Measurements from ENCODE around the gene CHRD. TPM values are rescaled to one million over a fixed set of nuclear protein-coding genes. Genes with fewer than 3 reads are reported as not detected.

CHRD gene
- total and polyA plus RNA-seq, 10 donors, result 5.2 to 26.5 (median 14.9) TPM

GRCh38 chr3:184355261-184356040, 24.4 kb upstream of the CHRD start:
- DNase-seq, result no peak
- Histone ChIP-seq H3K36me3 (peaks cover 0 to 15% (median 0%) of the 10 kb centered on the region in 6 donors), H3K4me3 (no peak overlapping the region), H3K27me3 (replicated peaks in 1 of 7) (no peaks in the 10 kb centered on the region), H3K9me3 (no peaks in the 10 kb centered on the region), H3K27ac (no peak overlapping the region), H3K4me1 (peaks cover 0 to 34% (median 15%) of the 10 kb centered on the region in 6 donors)
- intact Hi-C loops (cut with DNase I; ENCODE audit: low total_unique reads), result no loop called here
- TF ChIP-seq POLR2A (IDR thresholded peaks at IDR 0.05) (no peak), CTCF (IDR thresholded peaks at IDR 0.05 in 8 of 11, conservative IDR thresholded peaks at IDR 0.05 in 3 of 11) (no peak), POLR2AphosphoS5 (IDR thresholded peaks at IDR 0.05) (no peak)
- WGBS, 5 donors, result 88 to 93% (median 89%) methylated on average over 18 of the region's 18 CpGs

- H3K36me3 ChIP-seq, result peaks cover 0 to 15% (median 0%) of the 10 kb centered on the region in 6 donors
- H3K9me3 ChIP-seq, result no peaks in the 10 kb centered on the region
- TF ChIP-seq CTCF (IDR thresholded peaks at IDR 0.05 in 8 of 11, conservative IDR thresholded peaks at IDR 0.05 in 3 of 11) (no peak), POLR2AphosphoS5 (IDR thresholded peaks at IDR 0.05) (no peak), POLR2A (IDR thresholded peaks at IDR 0.05) (no peak)
- no peak overlapping the region for H3K27ac ChIP-seq
- no peak overlapping the region for H3K4me3 ChIP-seq
- WGBS, 5 donors, result 87 to 94% (median 90%) methylated on average over 19 to 24 of the region's 24 CpGs
- peaks cover 0 to 45% (median 23%) of the 10 kb centered on the region in 6 donors for H3K4me1 ChIP-seq
- DNase-seq, result no peak
- intact Hi-C loops (cut with DNase I; ENCODE audit: low total_unique reads), result no loop called here
- no peaks in the 10 kb centered on the region for H3K27me3 ChIP-seq (replicated peaks in 1 of 7)
Measured at GRCh38 chr3:184357248-184358123, 22.4 kb upstream of the CHRD start.

- Histone ChIP-seq H3K27ac (no peak overlapping the region), H3K27me3 (replicated peaks in 1 of 7) (no peaks in the 10 kb centered on the region), H3K36me3 (peaks cover 0 to 15% (median 0%) of the 10 kb centered on the region in 6 donors), H3K4me3 (no peak overlapping the region), H3K9me3 (no peaks in the 10 kb centered on the region), H3K4me1 (peaks cover 0 to 46% (median 23%) of the 10 kb centered on the region in 6 donors)
- no peak for DNase-seq
- 89 to 95% (median 91%) methylated on average over 11 to 12 of the region's 12 CpGs for WGBS, 5 donors
- TF ChIP-seq POLR2AphosphoS5 (IDR thresholded peaks at IDR 0.05) (no peak), POLR2A (IDR thresholded peaks at IDR 0.05) (no peak), CTCF (IDR thresholded peaks at IDR 0.05 in 8 of 11, conservative IDR thresholded peaks at IDR 0.05 in 3 of 11) (no peak)
- intact Hi-C loops (cut with DNase I; ENCODE audit: low total_unique reads), result no loop called here
Measured at GRCh38 chr3:184358124-184358767, 21.6 kb upstream of the CHRD start.
